Glutamatergic neuron (in vitro differentiated cells): Measurements from ENCODE around the gene GAD2. TPM values are rescaled to one million over a fixed set of nuclear protein-coding genes. Genes with fewer than 3 reads are reported as not detected.

Experiments used
- DNase-seq: peaks from one replicate; pipeline ENCODE4 v3.0.0; 2022
- H3K27ac Mint-ChIP-seq: one replicate; pipeline ENCODE4 v1.8.0; 2020; ENCODE audit warnings: mild to moderate bottlenecking, mixed read lengths, inconsistent platforms; ENCODE audit not compliant: unreplicated experiment
- H3K27me3 Mint-ChIP-seq: one replicate; pipeline ENCODE4 v1.8.0; 2020; ENCODE audit warnings: mild to moderate bottlenecking, moderate library complexity, mixed read lengths, inconsistent platforms; ENCODE audit not compliant: unreplicated experiment
- H3K36me3 Mint-ChIP-seq: one replicate; pipeline ENCODE4 v1.8.0; 2020; ENCODE audit warnings: mild to moderate bottlenecking, mixed read lengths, inconsistent platforms; ENCODE audit not compliant: unreplicated experiment
- H3K4me1 Mint-ChIP-seq: one replicate; pipeline ENCODE4 v1.8.0; 2020; ENCODE audit warnings: mild to moderate bottlenecking, low read depth, mixed read lengths, inconsistent platforms; ENCODE audit not compliant: unreplicated experiment
- H3K4me3 Mint-ChIP-seq: one replicate; pipeline ENCODE4 v1.8.0; 2020; ENCODE audit warnings: mild to moderate bottlenecking, mixed read lengths, inconsistent platforms; ENCODE audit not compliant: unreplicated experiment
- H3K9me3 Mint-ChIP-seq: one replicate; pipeline ENCODE4 v1.8.0; 2020; ENCODE audit warnings: mild to moderate bottlenecking, moderate library complexity, mixed read lengths, inconsistent platforms; ENCODE audit not compliant: unreplicated experiment
- CTCF ChIP-seq: fragments of 200-600 bp; sonication (generic); IDR thresholded peaks from one replicate; pipeline ENCODE4 v1.5.0; 2021; ENCODE audit not compliant: partially characterized antibody, unreplicated experiment
- total RNA-seq: library from RNA; stranded (reverse); fragmentation: NEBNext Ultra II Directional; extraction: Animal tissue kit (Norgen Biotek cat#: 25700); gene quantifications from one replicate; pipeline ENCODE4 v1.2.1, GENCODE V29; 2021; ENCODE audit not compliant: unreplicated experiment

The GAD2 gene
- total RNA-seq, 1 donor from 2014 or later = not detected

GRCh38 chr10:26214551-26215395 is 1.8 kb upstream of the GAD2 start:
- peaks cover 13% of the 10 kb centered on the region for H3K9me3 Mint-ChIP-seq
- peak overlapping the region; percentile 94 for H3K4me3 Mint-ChIP-seq
- DNase-seq = peak; percentile 31
- peaks cover 14% of the 10 kb centered on the region for H3K4me1 Mint-ChIP-seq
- peaks cover 6% of the 10 kb centered on the region for H3K36me3 Mint-ChIP-seq
- no peak for TF ChIP-seq CTCF
- peak overlapping the region; percentile 52 for H3K27ac Mint-ChIP-seq
- H3K27me3 Mint-ChIP-seq = peaks cover 38% of the 10 kb centered on the region

- no peak overlapping the region for H3K27ac Mint-ChIP-seq
- H3K27me3 Mint-ChIP-seq = peaks cover 39% of the 10 kb centered on the region
- peak; percentile 28 for DNase-seq
- peak overlapping the region; percentile 94 for H3K4me3 Mint-ChIP-seq
- H3K9me3 Mint-ChIP-seq = peaks cover 13% of the 10 kb centered on the region
- TF ChIP-seq CTCF = no peak
- H3K4me1 Mint-ChIP-seq = peaks cover 14% of the 10 kb centered on the region
- peaks cover 6% of the 10 kb centered on the region for H3K36me3 Mint-ChIP-seq
These were observed 1.1 kb upstream of the GAD2 start for GRCh38 chr10:26215396-26215934.

DNA sequence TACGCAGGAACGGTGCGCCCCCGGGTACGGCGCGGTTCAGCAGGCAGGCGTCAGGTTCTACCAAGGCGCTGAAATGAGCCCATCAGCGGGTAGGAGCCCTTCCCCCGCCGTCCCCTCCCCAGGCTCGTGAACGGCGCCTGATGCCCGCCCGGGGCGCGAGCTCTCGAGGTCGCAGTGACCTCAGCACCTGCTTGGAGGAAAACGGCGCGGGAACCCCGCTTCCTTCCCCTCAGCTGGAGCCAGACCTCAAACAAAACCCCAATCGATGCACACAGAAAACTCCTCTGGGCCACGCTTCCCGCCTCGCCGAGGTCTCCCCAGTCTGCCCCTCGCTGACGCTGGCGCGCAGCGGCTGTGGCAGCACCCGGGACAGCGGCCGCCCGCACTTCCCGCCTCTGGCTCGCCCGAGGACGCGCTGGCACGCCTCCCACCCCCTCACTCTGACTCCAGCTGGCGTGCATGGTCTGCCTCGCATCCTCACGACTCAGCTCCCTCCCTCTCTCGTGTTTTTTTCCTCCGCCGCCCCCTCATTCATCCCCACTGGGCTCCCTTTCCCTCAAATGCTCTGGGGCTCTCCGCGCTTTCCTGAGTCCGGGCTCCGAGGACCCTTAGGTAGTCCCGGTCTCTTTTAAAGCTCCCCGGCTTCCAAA is 514 bp upstream of the GAD2 start:
- H3K4me1 Mint-ChIP-seq = peaks cover 14% of the 10 kb centered on the region
- H3K27me3 Mint-ChIP-seq = peaks cover 39% of the 10 kb centered on the region
- peak; percentile 55 for DNase-seq

DNA sequence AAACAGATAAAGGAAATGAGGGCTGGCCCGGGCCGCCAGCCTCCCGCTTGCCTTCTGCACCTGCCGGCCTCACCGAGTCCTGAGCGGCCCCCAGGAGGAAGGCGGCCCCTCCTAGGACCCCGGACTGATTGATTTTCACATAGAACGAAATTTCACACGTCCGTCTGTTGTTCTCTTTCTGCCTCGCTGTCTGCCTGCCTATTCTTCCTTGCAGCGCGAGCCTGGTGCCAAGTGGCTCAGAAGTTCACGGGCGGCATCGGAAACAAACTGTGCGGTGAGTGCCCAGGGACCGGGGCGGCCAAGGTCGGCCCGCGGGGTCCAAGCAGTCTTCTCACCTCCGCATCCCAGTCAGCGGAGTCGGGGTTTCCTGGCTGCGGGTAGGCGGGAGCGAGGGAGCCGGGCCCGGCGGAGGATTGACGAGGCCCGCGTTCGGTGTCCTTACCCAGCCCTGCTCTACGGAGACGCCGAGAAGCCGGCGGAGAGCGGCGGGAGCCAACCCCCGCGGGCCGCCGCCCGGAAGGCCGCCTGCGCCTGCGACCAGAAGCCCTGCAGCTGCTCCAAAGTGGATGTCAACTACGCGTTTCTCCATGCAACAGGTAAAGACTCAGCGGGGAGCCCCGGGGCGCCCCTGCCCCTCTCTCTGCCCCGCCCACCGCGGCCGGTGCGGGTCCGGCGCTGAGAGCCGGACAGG is 967 bp downstream of the GAD2 start:
- peak; percentile 53 for DNase-seq

More for the DNA sequence above, 514 bp upstream of the GAD2 start:
- peaks cover 13% of the 10 kb centered on the region for H3K9me3 Mint-ChIP-seq
- TF ChIP-seq CTCF = no peak
- no peak overlapping the region for H3K27ac Mint-ChIP-seq
- H3K36me3 Mint-ChIP-seq = peaks cover 6% of the 10 kb centered on the region
- peak overlapping the region; percentile 94 for H3K4me3 Mint-ChIP-seq

More for the DNA sequence above, 967 bp downstream of the GAD2 start:
- H3K4me1 Mint-ChIP-seq = peaks cover 17% of the 10 kb centered on the region
- H3K9me3 Mint-ChIP-seq = peaks cover 13% of the 10 kb centered on the region
- no peak for TF ChIP-seq CTCF
- no peak overlapping the region for H3K27ac Mint-ChIP-seq
- H3K4me3 Mint-ChIP-seq = peak overlapping the region; percentile 94
- H3K27me3 Mint-ChIP-seq = peaks cover 35% of the 10 kb centered on the region
- H3K36me3 Mint-ChIP-seq = peaks cover 6% of the 10 kb centered on the region
